ENCODE measurements around the gene OR10A4.
"Not testable (repeated sequence)": the region's sequence is repeated elsewhere in the genome, so short reads cannot be mapped to it uniquely, and the experiment has no call there.

Gene OR10A4

GRCh38 chr11:6876325-6876724 is at the start of gene OR10A4:
OR10A4 (plus strand) TSS chr11:6876625; CDS start chr11:6876648, 23 bp downstream.
- in situ Hi-C loops (cut with MboI; ENCODE audit: low sequenced_read_pairs) = no loop called here

GRCh38 chr11:6828103-6828502 is 48.3 kb upstream of the OR10A4 start:
- in situ Hi-C loops (cut with MboI; ENCODE audit: low sequenced_read_pairs) = no loop called here

GRCh38 chr11:6833356-6833755 is 43.1 kb upstream of the OR10A4 start:
- in situ Hi-C loops (cut with MboI; ENCODE audit: low sequenced_read_pairs) = no loop called here

GRCh38 chr11:6834021-6834420 is 42.4 kb upstream of the OR10A4 start:
- in situ Hi-C loops (cut with MboI; ENCODE audit: low sequenced_read_pairs) = no loop called here

- in situ Hi-C loops (cut with MboI; ENCODE audit: low sequenced_read_pairs) = no loop called here
These were observed 34.7 kb upstream of the OR10A4 start for GRCh38 chr11:6841694-6842093.

GRCh38 chr11:6843670-6844069 is 32.8 kb upstream of the OR10A4 start:
- in situ Hi-C loops (cut with MboI; ENCODE audit: low sequenced_read_pairs) = no loop called here

- in situ Hi-C loops (cut with MboI; ENCODE audit: low sequenced_read_pairs) = no loop called here
These were observed 32.1 kb upstream of the OR10A4 start for GRCh38 chr11:6844356-6844755.

GRCh38 chr11:6845383-6845782 is 31.0 kb upstream of the OR10A4 start, which contains the start of gene OR10A5:
OR10A5 (plus strand) TSS chr11:6845683; CDS start chr11:6845683, 0 bp downstream.
- in situ Hi-C loops (cut with MboI; ENCODE audit: low sequenced_read_pairs) = no loop called here

- in situ Hi-C loops (cut with MboI; ENCODE audit: low sequenced_read_pairs) = no loop called here
These were observed 25.9 kb upstream of the OR10A4 start for GRCh38 chr11:6850526-6850925.

- in situ Hi-C loops (cut with MboI; ENCODE audit: low sequenced_read_pairs) = not testable (repeated sequence)
These were observed 21.6 kb upstream of the OR10A4 start for GRCh38 chr11:6854801-6855200.

- in situ Hi-C loops (cut with MboI; ENCODE audit: low sequenced_read_pairs) = no loop called here
These were observed 20.4 kb upstream of the OR10A4 start for GRCh38 chr11:6855971-6856541.

- in situ Hi-C loops (cut with MboI; ENCODE audit: low sequenced_read_pairs) = no loop called here
These were observed 19.6 kb upstream of the OR10A4 start for GRCh38 chr11:6856871-6857270.

GRCh38 chr11:6862961-6863360 is 13.5 kb upstream of the OR10A4 start, which contains the start of gene OR10A2:
OR10A2 (plus strand) TSS chr11:6863057; CDS start chr11:6869755, 6,698 bp downstream.
- in situ Hi-C loops (cut with MboI; ENCODE audit: low sequenced_read_pairs) = no loop called here

GRCh38 chr11:6864438-6864837 is 12.0 kb upstream of the OR10A4 start:
- in situ Hi-C loops (cut with MboI; ENCODE audit: low sequenced_read_pairs) = no loop called here

GRCh38 chr11:6871278-6871677 is 5.1 kb upstream of the OR10A4 start:
- in situ Hi-C loops (cut with MboI; ENCODE audit: low sequenced_read_pairs) = no loop called here

- in situ Hi-C loops (cut with MboI; ENCODE audit: low sequenced_read_pairs) = no loop called here
These were observed 664 bp upstream of the OR10A4 start for GRCh38 chr11:6875761-6876160.

GRCh38 chr11:6876914-6877313 is 489 bp downstream of the OR10A4 start:
- in situ Hi-C loops (cut with MboI; ENCODE audit: low sequenced_read_pairs) = no loop called here

GRCh38 chr11:6882751-6883150 is 6.3 kb downstream of the OR10A4 start:
- in situ Hi-C loops (cut with MboI; ENCODE audit: low sequenced_read_pairs) = no loop called here

- in situ Hi-C loops (cut with MboI; ENCODE audit: low sequenced_read_pairs) = not testable (repeated sequence)
These were observed 11.3 kb downstream of the OR10A4 start for GRCh38 chr11:6887711-6888110.

- in situ Hi-C loops (cut with MboI; ENCODE audit: low sequenced_read_pairs) = no loop called here
These were observed 12.4 kb downstream of the OR10A4 start for GRCh38 chr11:6888830-6889229.

GRCh38 chr11:6889835-6890234 is 13.4 kb downstream of the OR10A4 start:
- in situ Hi-C loops (cut with MboI; ENCODE audit: low sequenced_read_pairs) = no loop called here

GRCh38 chr11:6892400-6892799 is 16.0 kb downstream of the OR10A4 start, which contains the start of gene OR2D2:
OR2D2 (minus strand) TSS chr11:6892500; CDS start chr11:6892500, 0 bp downstream.
- in situ Hi-C loops (cut with MboI; ENCODE audit: low sequenced_read_pairs) = no loop called here

GRCh38 chr11:6894097-6894496 is 17.7 kb downstream of the OR10A4 start:
- in situ Hi-C loops (cut with MboI; ENCODE audit: low sequenced_read_pairs) = no loop called here

Data from hTERT RPE-1 (cell line).